Small intestine (tissue), 7 donors: ENCODE results near the gene ADAMTS10. TPM values are rescaled to one million over a fixed set of nuclear protein-coding genes. Genes with fewer than 3 reads are reported as not detected.
"Not testable (repeated sequence)": the region's sequence is repeated elsewhere in the genome, so short reads cannot be mapped to it uniquely, and the experiment has no call there.

Experiments
- DNase-seq, 2 donors: peaks; one replicate each; pipeline versions ENCODE4 v3.0.0 to v3.0.0-alpha.2; 2013
- FAIRE-seq: peaks from 2 replicates; lab custom pipeline; 2012; peaks lifted over from hg19 to GRCh38; lab: Jason Lieb, UNC
- H3K27ac ChIP-seq, 3 donors: one replicate each; pipeline ENCODE4 v1.5.1; 2013; ENCODE audit warnings: low read length in 2 of 3, mild to moderate bottlenecking in 2 of 3, control low read depth in 1 of 3, inconsistent platforms in 1 of 3, low read depth in 1 of 3, moderate library complexity in 1 of 3
- H3K27me3 ChIP-seq, 3 donors: one replicate each; pipeline ENCODE4 v1.6.1; 2013; ENCODE audit warnings: low read length in 3 of 3, inconsistent platforms in 1 of 3; ENCODE audit not compliant: control insufficient read depth in 3 of 3, insufficient read depth in 3 of 3
- H3K36me3 ChIP-seq, 3 donors: one replicate each; pipeline ENCODE4 v1.6.1; 2013; ENCODE audit warnings: low read length in 3 of 3, inconsistent platforms in 1 of 3, low read depth in 1 of 3, mild to moderate bottlenecking in 1 of 3, moderate library complexity in 1 of 3; ENCODE audit not compliant: control insufficient read depth in 3 of 3, insufficient read depth in 2 of 3
- H3K4me1 ChIP-seq, 3 donors: one replicate each; pipeline ENCODE4 v1.6.1; 2013; ENCODE audit warnings: low read length in 2 of 3, inconsistent platforms in 1 of 3, low read depth in 1 of 3, mild to moderate bottlenecking in 1 of 3, moderate library complexity in 1 of 3; ENCODE audit not compliant: control insufficient read depth in 3 of 3, insufficient read depth in 2 of 3
- H3K4me3 ChIP-seq, 3 donors: one replicate each; pipeline ENCODE4 v1.5.1; 2013; ENCODE audit warnings: low read length in 3 of 3, control low read depth in 1 of 3, inconsistent platforms in 1 of 3, low read depth in 1 of 3, mild to moderate bottlenecking in 1 of 3, moderate library complexity in 1 of 3
- H3K9me3 ChIP-seq, 2 donors: one replicate each; pipeline ENCODE4 v1.6.1; 2013; ENCODE audit warnings: low read depth in 1 of 2, low read length in 1 of 2; ENCODE audit not compliant: control insufficient read depth in 2 of 2, insufficient read depth in 1 of 2
- WGBS, 3 donors: extraction: QIAGEN DNeasy Blood & Tissue Kit; methylation state at CpG; one replicate each; pipeline ENCODE4 v1.1.7; 2013; 5-methylcytosine and 5-hydroxymethylcytosine counted together
- polyA plus RNA-seq, 4 donors: library from polyadenylated mRNA; stranded (reverse) in 3 of 4; unstranded in 1 of 4; fragments of 200-250 nt in 3 of 4; fragments of 120-200 nt in 1 of 4; gene quantifications; one replicate each; pipeline versions ENCODE4 v1.2.1 to v1.2.3, GENCODE V29; 2013
- donor health status: healthy with polysubstance abuse.
- donor health status: control.
- donor health status: control.
- donor health status: Bipolar disorder and iron deficiency.
- donor health status: healthy.

Gene ADAMTS10
- polyA plus RNA-seq, 4 donors = 1.9 to 11.1 (median 8.5) TPM; not detected in 1

DNA sequence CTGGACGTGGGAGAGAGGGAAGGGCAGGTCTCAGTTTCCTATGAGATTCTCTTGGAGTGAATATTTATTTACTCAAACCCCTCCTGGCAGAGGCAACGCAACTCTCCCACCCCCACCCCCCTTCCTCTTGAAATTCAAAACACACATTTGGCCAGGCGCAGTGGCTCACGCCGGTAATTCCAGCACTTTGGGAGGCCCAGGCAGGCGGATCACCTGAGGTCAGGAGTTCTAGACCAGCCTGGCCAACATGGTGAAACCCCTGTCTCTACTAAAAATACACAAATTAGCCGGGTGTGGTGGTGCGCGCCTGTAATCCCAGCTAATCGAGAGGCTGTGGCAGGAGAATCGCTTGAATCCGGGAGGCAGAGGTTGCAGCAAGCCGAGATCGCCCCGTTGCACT, 6.8 kb upstream of the ADAMTS10 start:
- H3K4me1 ChIP-seq, DNase-seq, H3K27ac ChIP-seq, H3K36me3 ChIP-seq, H3K4me3 ChIP-seq, H3K9me3 ChIP-seq, H3K27me3 ChIP-seq, FAIRE-seq: not testable (repeated sequence)
- 58 to 71% (median 70%) methylated on average over 15 of the region's 15 CpGs for WGBS, 3 donors

DNA sequence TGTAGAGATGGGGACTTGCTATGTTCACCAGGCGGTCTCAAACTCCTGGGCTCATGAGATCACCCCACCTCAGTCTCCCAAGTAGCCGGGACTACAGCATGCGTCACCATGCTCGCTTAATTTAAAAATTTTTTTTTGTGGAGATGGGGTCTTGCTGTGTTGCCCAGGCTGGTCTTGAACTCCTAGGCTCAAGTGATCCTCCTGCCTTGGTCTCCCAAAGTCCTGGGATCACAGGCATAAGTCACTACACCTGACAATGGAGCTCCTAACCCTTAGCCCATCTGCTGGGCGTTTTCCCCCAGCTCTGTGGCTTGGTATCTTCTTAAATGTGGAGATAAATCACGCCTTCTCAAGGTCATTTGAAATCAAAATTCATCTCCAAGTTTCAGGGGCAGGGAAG, 6.3 kb upstream of the ADAMTS10 start:
- Histone ChIP-seq H3K36me3 (no peaks in the 10 kb centered on the region), H3K9me3 (no peaks in the 10 kb centered on the region), H3K27ac (no peak overlapping the region), H3K27me3 (peaks cover 0 to under 1% (median 0%) of the 10 kb centered on the region in 3 donors), H3K4me1 (peaks cover 0 to under 1% (median 0%) of the 10 kb centered on the region in 3 donors), H3K4me3 (no peak overlapping the region)
- FAIRE-seq (no peak), DNase-seq (no peak)
- WGBS, 3 donors = 67 to 80% (median 73%) methylated on average over 6 of the region's 6 CpGs

DNA sequence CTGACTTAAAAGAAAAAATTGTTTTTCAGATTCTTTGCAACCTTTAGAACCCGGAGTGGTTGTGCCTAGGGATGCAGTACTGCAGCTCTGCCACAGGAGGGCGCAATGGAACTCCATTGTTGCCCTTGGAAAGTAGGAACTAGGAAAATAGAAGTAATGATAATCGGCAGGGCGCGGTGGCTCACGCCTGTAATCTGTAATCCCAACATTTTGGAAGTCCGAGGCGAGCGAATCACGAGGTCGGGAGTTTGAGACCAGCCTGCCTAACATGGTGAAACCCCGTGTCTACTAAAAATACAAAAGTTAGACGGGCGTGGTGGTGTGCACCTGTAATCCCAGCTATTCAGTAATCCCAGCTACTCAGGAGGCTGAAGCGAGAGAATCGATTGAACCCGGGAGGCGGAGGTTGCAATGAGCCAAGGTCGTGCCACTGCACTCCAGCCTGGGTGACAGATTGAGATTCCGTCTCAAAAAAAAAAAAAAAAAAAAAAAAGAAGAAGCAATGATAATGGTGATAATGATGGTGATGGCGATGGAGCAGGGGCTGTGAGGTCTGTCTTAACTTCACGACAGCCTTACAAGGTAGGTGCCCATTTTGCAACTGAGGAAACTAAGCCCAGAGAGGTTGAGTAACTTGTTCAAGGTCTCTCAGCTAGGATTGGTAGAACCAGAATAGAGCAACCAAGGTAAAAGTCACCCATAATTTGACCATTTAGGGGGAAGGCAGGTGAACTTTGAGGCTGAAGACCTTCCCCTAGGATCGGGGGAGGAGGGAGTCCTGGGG, 5.5 kb upstream of the ADAMTS10 start:
- 32 to 37% (median 35%) methylated on average over 22 to 23 of the region's 23 CpGs for WGBS, 3 donors
- no peaks in the 10 kb centered on the region for H3K9me3 ChIP-seq

DNA sequence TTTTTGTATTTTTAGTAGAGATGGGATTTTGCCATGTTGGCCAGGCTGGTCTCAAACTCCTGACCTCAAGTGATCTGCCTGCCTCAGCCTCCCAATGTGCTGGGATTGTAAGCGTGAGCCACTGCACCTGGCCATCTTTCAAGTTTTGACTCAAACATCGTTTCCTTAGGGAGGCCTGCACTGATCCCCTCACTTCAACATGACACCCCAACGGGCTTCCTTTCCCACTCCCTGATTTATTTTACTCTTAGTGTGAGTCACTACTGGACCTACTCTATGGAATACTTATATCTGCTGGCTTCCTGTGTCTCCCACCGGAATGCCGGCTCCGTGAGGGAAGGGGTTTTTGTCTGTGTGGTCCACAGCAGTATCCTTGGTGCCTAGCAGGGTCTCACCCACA, 4.5 kb upstream of the ADAMTS10 start:
- DNase-seq = no peak
- no peak overlapping the region for H3K4me3 ChIP-seq
- no peaks in the 10 kb centered on the region for H3K36me3 ChIP-seq
- peaks cover 0 to 3% (median 0%) of the 10 kb centered on the region in 3 donors for H3K4me1 ChIP-seq
- no peaks in the 10 kb centered on the region for H3K9me3 ChIP-seq
- no peak overlapping the region for H3K27ac ChIP-seq
- peaks cover 0 to 9% (median 4%) of the 10 kb centered on the region in 3 donors for H3K27me3 ChIP-seq
- WGBS, 3 donors = 40 to 58% (median 51%) methylated on average over 6 of the region's 6 CpGs
- FAIRE-seq = no peak

More for the DNA sequence above, 5.5 kb upstream of the ADAMTS10 start:
- H3K4me1 ChIP-seq = peaks cover 0 to 3% (median 0%) of the 10 kb centered on the region in 3 donors
- no peak overlapping the region for H3K27ac ChIP-seq
- FAIRE-seq (no peak), DNase-seq (peak; percentile 37 to 50)
- H3K36me3 ChIP-seq = no peaks in the 10 kb centered on the region
- peaks cover 0 to 5% (median 0%) of the 10 kb centered on the region in 3 donors for H3K27me3 ChIP-seq
- H3K4me3 ChIP-seq = no peak overlapping the region

DNA sequence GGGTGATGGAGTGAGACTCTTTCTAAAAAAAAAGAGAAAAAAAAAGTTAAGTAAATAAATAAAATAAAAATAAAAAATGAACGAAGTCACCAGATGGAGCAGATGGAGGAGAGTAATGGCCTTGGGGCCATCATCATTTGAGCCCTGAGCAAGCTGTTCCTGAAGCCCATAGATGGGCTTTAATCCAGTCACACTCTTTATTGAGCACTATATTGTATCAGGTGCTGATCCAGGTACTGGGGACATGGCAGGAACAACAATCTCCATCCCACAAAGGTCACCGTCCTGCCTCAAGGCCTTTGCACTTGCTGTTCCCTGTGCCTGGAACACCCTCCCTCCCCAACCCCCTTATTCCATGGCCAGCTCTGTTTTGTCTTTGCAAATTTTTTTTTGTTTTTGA, 3.9 kb upstream of the ADAMTS10 start:
- WGBS, 3 donors = 66 to 76% (median 67%) methylated on average over 2 of the region's 2 CpGs
- Histone ChIP-seq H3K9me3 (no peaks in the 10 kb centered on the region), H3K27ac (no peak overlapping the region), H3K4me3 (no peak overlapping the region), H3K36me3 (no peaks in the 10 kb centered on the region), H3K27me3 (peaks cover 0 to 14% (median 6%) of the 10 kb centered on the region in 3 donors), H3K4me1 (peaks cover 0 to 3% (median 0%) of the 10 kb centered on the region in 3 donors)
- no peak for DNase-seq
- FAIRE-seq = no peak

DNA sequence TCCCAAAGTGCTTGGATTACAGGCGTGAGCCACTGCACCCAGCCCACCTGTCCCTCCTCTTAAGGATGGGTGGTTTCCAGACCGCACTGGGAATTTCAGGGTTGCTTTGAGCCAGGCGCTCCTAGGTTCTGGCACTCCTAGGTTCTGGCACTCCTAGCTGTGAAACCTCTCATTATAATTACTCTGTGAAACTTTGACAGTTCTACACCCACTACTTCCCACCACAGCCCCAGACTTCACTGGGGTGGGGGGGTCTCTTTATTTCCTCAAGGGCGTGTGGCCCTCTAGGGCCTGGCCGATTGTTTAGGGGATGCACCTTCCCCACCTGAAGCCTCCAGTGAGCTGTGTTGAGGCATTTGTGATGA, 2.3 kb upstream of the ADAMTS10 start:
- FAIRE-seq (no peak), DNase-seq (no peak)
- 51 to 55% (median 55%) methylated on average over 5 of the region's 5 CpGs for WGBS, 3 donors
- H3K27me3 ChIP-seq = peaks cover 0 to 19% (median 8%) of the 10 kb centered on the region in 3 donors
- no peak overlapping the region for H3K27ac ChIP-seq
- no peak overlapping the region for H3K4me3 ChIP-seq
- H3K9me3 ChIP-seq = no peaks in the 10 kb centered on the region
- H3K4me1 ChIP-seq = peaks cover 0 to 3% (median 0%) of the 10 kb centered on the region in 3 donors
- H3K36me3 ChIP-seq = no peaks in the 10 kb centered on the region

DNA sequence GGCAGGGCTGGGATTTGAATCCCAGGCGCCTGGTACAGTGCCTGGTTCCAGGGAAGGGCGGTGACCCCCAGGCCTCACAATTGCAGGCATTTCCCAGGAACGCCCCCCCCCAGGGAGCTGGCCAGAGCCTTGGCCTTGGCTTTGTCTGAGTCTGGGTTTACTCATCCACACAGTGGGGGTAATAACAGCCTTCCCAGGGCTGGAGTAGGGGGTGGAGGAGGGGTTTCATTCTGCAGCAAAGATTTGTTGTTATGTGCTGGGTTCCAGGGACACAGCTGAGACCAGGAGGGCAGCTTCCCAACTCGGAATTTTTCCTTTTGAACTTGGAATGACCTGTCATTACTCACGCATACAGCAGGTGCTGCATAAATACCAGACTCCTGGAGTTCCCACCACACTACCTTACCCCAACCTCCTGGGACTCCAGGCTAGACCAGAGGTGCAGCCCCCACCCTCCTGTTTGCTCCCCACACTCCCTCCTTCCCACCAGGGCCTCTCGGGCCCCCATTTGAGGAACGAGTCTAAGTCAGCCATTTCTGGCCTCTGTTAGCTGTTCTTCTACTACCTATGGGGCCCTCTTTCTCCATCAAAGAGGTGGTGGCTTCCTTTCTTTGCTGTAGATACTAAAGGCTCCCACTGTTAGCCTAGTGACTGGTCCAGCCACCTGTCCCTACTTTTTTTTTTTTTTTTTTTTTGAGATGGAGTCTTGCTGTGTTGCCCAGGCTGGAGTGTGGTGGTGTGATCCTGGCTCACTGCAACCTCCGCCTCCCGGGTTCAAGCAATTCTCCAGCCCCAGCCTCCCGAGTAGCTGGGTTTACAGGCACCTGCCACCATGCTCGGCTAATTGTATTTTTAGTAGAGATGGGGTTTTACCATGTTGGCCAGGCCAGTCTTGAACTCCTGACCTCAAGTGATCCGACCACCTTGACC, 1.6 kb upstream of the ADAMTS10 start:
- H3K9me3 ChIP-seq = no peaks in the 10 kb centered on the region
- H3K36me3 ChIP-seq = no peaks in the 10 kb centered on the region
- peaks cover 0 to 3% (median 0%) of the 10 kb centered on the region in 3 donors for H3K4me1 ChIP-seq
- 43 to 44% (median 44%) methylated on average over 12 of the region's 12 CpGs for WGBS, 3 donors
- peak overlapping the region in 1 of 3 donors; percentile 48 for H3K27ac ChIP-seq
- H3K27me3 ChIP-seq = peaks cover 0 to 19% (median 8%) of the 10 kb centered on the region in 3 donors
- H3K4me3 ChIP-seq = no peak overlapping the region
- FAIRE-seq (no peak), DNase-seq (no peak)

DNA sequence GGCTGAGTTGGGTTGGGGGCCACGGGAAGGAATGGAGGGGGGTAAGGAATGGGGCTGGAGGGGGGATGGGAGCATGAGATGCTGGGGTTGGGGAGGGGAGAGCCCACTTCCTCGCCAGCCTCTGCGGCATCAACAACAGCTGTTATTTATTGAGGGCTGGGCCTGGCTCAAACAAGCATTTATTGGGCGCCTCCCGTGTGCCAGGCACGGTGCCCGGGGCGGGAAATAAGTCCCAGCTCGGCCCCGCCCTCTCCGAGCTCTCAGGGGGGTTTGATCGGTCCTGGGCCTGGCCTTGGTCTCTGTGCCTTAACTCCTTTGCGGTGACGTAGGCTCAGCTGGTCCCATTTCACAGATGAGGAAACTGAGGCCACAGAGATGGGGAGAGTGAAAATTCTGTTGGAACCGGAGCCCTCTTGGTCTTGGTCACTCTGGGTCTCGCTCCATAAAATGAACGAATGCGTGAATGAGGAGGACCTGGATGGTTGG, 919 bp upstream of the ADAMTS10 start:
- DNase-seq = no peak
- peak overlapping the region in 1 of 3 donors; percentile 48 for H3K27ac ChIP-seq

More for the DNA sequence above, 919 bp upstream of the ADAMTS10 start:
- Histone ChIP-seq H3K9me3 (no peaks in the 10 kb centered on the region), H3K4me3 (no peak overlapping the region), H3K4me1 (peaks cover 0 to 3% (median 0%) of the 10 kb centered on the region in 3 donors), H3K27me3 (peaks cover 0 to 19% (median 8%) of the 10 kb centered on the region in 3 donors), H3K36me3 (no peaks in the 10 kb centered on the region)
- FAIRE-seq = no peak
- 33 to 47% (median 35%) methylated on average over 17 to 18 of the region's 18 CpGs for WGBS, 3 donors
